BJ (cell line): ENCODE measurements around the gene NEK7. TPM values are rescaled to one million over a fixed set of nuclear protein-coding genes. Genes with fewer than 3 reads are reported as not detected.

Experiments used
- CTCF ChIA-PET: fragments of 350-600 bp; formaldehyde crosslinking; extraction: SDS; loops from one replicate; lab custom pipeline; 2021; ENCODE audit warnings: antibody characterized with exemption, inconsistent platforms; lab: Yijun Ruan, JAX
- POLR2A ChIA-PET: fragments of 300-600 bp; sonication (Branson Sonifier 250); formaldehyde crosslinking; extraction: SDS; loops from one replicate; lab custom pipeline; 2021; ENCODE audit warnings: antibody characterized with exemption; lab: Charles Lee
- DNase-seq: peaks from one replicate; pipeline ENCODE4 v3.0.0-alpha.2; 2011; ENCODE audit warnings: low read depth
- H3K27me3 ChIP-seq: 2 replicates; pipeline ENCODE4 v1.6.0; 2011; ENCODE audit warnings: low read length; ENCODE audit not compliant: control insufficient read depth, insufficient read depth
- H3K36me3 ChIP-seq: 2 replicates; pipeline ENCODE4 v1.5.1; 2011; ENCODE audit warnings: low read length; ENCODE audit not compliant: control insufficient read depth, insufficient read depth
- H3K4me3 ChIP-seq: 2 replicates; pipeline ENCODE4 v1.5.1; 2011; ENCODE audit warnings: low read depth, mild to moderate bottlenecking, control low read depth, low read length
- polyA plus RNA-seq: library from polyadenylated mRNA; depleted of rRNA; stranded (reverse); fragments of >200 nt; gene quantifications from 2 replicates; pipeline ENCODE4 v1.2.3, GENCODE V29; 2011; rRNA removed
- TF ChIP-seq, protein P1 (sequence below): IDR thresholded peaks from 2 replicates; pipeline ENCODE4 v1.5.1; 2011; ENCODE audit warnings: low read depth, mild to moderate bottlenecking, control low read depth, inconsistent platforms, low read length, moderate library complexity; ENCODE audit not compliant: insufficient read depth

The NEK7 gene
- polyA plus RNA-seq, 1 experiment: 428 TPM

DNA sequence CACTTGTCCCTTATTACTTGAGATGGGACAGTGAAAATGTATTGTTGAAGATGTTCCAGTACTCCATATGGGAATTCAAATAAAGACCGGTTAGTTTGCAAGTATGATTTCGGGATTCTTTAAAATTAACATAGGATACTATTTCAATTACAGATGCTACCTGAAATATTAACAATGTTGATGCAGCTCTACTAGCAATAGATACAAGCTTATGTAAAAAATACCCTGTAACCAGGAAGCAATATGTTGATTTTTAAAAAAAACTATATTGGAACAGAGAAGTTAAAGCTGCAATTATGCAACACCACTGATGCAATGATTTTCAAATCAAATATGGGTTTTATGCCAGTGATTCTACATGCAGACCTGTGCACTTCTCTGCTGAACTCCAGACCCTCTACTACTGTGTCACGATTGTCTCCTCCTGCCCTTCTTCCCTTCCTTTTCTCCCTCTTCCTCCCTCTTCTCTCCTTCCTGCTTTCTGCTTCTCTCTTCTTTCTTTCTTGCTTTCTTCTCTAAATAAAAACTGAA lies 204.5 kb downstream of the NEK7 start:
- Histone ChIP-seq H3K27me3 (no peaks in the 10 kb centered on the region), H3K4me3 (no peak overlapping the region), H3K36me3 (no peaks in the 10 kb centered on the region)
- ChIA-PET POLR2A (no interaction called here), CTCF (no interaction called here)
- TF ChIP-seq, protein P1, sequence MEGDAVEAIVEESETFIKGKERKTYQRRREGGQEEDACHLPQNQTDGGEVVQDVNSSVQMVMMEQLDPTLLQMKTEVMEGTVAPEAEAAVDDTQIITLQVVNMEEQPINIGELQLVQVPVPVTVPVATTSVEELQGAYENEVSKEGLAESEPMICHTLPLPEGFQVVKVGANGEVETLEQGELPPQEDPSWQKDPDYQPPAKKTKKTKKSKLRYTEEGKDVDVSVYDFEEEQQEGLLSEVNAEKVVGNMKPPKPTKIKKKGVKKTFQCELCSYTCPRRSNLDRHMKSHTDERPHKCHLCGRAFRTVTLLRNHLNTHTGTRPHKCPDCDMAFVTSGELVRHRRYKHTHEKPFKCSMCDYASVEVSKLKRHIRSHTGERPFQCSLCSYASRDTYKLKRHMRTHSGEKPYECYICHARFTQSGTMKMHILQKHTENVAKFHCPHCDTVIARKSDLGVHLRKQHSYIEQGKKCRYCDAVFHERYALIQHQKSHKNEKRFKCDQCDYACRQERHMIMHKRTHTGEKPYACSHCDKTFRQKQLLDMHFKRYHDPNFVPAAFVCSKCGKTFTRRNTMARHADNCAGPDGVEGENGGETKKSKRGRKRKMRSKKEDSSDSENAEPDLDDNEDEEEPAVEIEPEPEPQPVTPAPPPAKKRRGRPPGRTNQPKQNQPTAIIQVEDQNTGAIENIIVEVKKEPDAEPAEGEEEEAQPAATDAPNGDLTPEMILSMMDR: no peak
- DNase-seq: no peak

DNA sequence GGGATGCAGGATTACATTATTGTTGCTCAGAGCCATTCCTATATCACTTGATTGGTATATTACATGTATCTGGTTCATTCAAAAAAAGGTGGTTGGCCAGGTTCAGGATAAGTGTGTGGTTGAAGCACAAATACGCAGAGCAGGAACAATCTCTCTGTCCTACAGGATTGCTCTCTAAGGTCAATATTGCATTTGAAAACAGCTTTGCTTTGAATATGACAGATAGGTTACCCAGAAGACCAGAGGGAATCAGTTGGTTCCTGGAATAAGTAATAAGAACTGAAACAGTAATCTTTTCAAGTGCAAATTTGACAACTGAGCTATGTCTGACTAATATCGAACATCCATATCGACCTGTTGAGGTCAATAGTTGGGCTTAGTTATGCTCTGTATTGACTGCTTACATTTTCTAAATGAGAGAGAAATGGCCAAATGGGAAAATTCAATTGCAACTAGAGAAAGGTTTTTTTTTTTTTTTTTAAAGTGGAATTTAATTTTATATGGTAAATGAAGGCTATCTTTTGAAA lies 206.9 kb downstream of the NEK7 start:
- TF ChIP-seq, protein P1: no peak
- DNase-seq: no peak
- Histone ChIP-seq H3K4me3 (no peak overlapping the region), H3K27me3 (no peaks in the 10 kb centered on the region), H3K36me3 (no peaks in the 10 kb centered on the region)
- CTCF ChIA-PET: interaction anchor here (0.8 kb wide), 1 partner anchor 12 kb away, joined by 3 read pairs; no protein-coding TSS in a partner anchor
- POLR2A ChIA-PET: no interaction called here

DNA sequence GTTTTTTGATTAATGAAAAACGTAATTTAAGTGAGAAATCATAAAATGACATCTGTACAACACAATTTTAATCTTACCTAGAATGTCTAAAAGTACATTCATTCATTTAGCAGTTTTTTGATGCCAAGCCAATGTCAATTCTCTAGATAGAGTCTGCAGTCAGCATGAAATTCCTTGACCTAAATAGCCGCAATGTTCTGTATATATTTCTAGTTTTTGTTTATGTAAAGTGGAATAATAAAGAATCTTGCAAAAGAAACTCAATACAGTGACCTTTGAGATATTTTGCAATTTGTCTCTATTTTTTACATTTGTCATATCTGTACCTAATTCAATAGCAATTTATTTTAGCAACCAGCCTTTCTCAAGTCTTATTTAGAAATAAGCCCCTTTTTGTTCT lies 207.7 kb downstream of the NEK7 start:
- CTCF ChIA-PET: interaction anchor here (0.8 to 1.3 kb wide), 2 partner anchors 13 to 20 kb away, joined by 3 read pairs; no protein-coding TSS in a partner anchor
- no peaks in the 10 kb centered on the region for H3K36me3 ChIP-seq
- H3K4me3 ChIP-seq: no peak overlapping the region
- POLR2A ChIA-PET: no interaction called here
- TF ChIP-seq, protein P1: no peak
- no peaks in the 10 kb centered on the region for H3K27me3 ChIP-seq
- DNase-seq: no peak

DNA sequence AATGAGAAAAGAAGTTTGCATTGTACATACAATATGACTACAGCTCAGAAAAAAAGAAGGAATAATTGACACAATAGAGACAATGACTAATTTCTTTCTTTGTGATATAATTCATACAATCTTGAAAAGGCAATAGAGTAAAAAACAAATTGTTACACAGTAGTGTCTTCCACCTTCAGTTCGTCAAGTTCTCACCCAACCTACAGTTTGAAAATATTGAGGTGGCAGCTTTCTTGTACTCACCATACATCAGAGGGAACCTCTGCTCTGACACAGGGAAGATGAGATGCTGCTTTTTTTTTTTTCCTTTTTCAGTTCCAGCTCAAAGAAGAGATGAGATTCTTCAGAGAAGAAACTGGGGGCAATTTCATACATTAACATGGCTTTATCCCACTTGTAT lies 210.5 kb downstream of the NEK7 start:
- POLR2A ChIA-PET: no interaction called here
- TF ChIP-seq, protein P1: no peak
- no peak overlapping the region for H3K4me3 ChIP-seq
- DNase-seq: no peak
- H3K27me3 ChIP-seq: no peaks in the 10 kb centered on the region
- H3K36me3 ChIP-seq: no peaks in the 10 kb centered on the region
- CTCF ChIA-PET: interaction anchor here (0.8 to 1.1 kb wide), 2 partner anchors 12 to 47 kb away, joined by 3 read pairs; no protein-coding TSS in a partner anchor

DNA sequence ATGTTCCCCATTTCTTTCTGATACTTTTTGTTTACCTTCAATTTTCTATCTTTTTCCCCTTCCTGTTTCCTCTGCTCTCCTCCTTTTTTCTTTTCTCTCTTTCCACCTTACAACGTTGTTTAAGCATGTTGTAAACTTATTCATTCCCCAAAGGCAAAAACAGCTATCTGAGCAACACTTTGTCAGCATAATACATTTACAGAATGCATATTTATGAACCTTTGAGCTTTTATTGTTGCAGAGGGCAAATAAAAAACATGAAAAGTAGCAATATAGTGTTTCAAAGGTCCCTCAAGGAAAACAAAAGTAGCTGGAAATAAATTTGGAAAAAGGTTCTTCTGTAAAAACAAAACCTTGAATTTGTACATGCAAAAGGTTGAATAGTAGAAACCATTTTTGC lies 214.2 kb downstream of the NEK7 start:
- ChIA-PET CTCF (interaction anchor here (0.6 kb wide), 1 partner anchor 20 kb away, joined by 3 read pairs; no protein-coding TSS in a partner anchor), POLR2A (no interaction called here)
- H3K4me3 ChIP-seq: no peak overlapping the region
- no peak for DNase-seq
- no peaks in the 10 kb centered on the region for H3K36me3 ChIP-seq
- H3K27me3 ChIP-seq: no peaks in the 10 kb centered on the region
- TF ChIP-seq, protein P1: no peak

Other genes with a start within 250 kb of the NEK7 start
- 49.1 and 57.2 TPM in 2 replicates for gene LHX9, start 239.6 kb upstream of the NEK7 start, polyA plus RNA-seq